Liver (tissue), 3 donors: ENCODE results near the gene FMO1.

Source experiments
- ATF3 ChIP-seq: IDR thresholded peaks from 2 replicates; pipeline ENCODE4 v1.6.1; 2016; ENCODE audit warnings: antibody characterized with exemption
- EGR1 ChIP-seq, 2 donors: IDR thresholded peaks; 2 replicates each; pipeline ENCODE4 v1.6.1; 2016 to 2018; ENCODE audit warnings: antibody characterized with exemption in 2 of 2, low read depth in 2 of 2
- HNF4A ChIP-seq, 2 donors: conservative IDR thresholded peaks; 2 replicates each; pipeline ENCODE4 v1.6.1; 2016; ENCODE audit warnings: antibody characterized with exemption in 2 of 2, mild to moderate bottlenecking in 2 of 2
- HNF4G ChIP-seq: IDR thresholded peaks from 2 replicates; pipeline ENCODE4 v1.6.1; 2016; ENCODE audit warnings: antibody characterized with exemption
- MAX ChIP-seq: IDR thresholded peaks from 2 replicates; pipeline ENCODE4 v1.6.1; 2016; ENCODE audit warnings: antibody characterized with exemption
- RAD21 ChIP-seq, 2 donors: IDR thresholded peaks; 2 replicates each; pipeline ENCODE4 v1.6.1; 2016; ENCODE audit warnings: antibody characterized with exemption in 2 of 2, mild to moderate bottlenecking in 2 of 2
- RXRA ChIP-seq, 2 donors: IDR thresholded peaks; 2 replicates each; pipeline ENCODE4 v1.6.1; 2017 to 2018; ENCODE audit warnings: antibody characterized with exemption in 2 of 2, mild to moderate bottlenecking in 1 of 2
- SP1 ChIP-seq: IDR thresholded peaks from 2 replicates; pipeline ENCODE4 v1.6.1; 2018; ENCODE audit warnings: antibody characterized with exemption, mild to moderate bottlenecking
- YY1 ChIP-seq: IDR thresholded peaks from 2 replicates; pipeline ENCODE4 v1.6.1; 2016; ENCODE audit warnings: antibody characterized with exemption, mild to moderate bottlenecking
- TF ChIP-seq, protein P1 (sequence below): fragments of 150-350 bp; IDR thresholded peaks from 2 replicates; pipeline ENCODE4 v1.5.1; 2017; ENCODE audit warnings: improper control_type of control experiment, low read depth, low read length; ENCODE audit not compliant: missing input control
- TF ChIP-seq, protein P2 (sequence below): IDR thresholded peaks from 2 replicates; pipeline ENCODE4 v1.6.1; 2016; ENCODE audit warnings: antibody characterized with exemption, mild to moderate bottlenecking
- donor health status: healthy.
- donor health status: healthy.

DNA sequence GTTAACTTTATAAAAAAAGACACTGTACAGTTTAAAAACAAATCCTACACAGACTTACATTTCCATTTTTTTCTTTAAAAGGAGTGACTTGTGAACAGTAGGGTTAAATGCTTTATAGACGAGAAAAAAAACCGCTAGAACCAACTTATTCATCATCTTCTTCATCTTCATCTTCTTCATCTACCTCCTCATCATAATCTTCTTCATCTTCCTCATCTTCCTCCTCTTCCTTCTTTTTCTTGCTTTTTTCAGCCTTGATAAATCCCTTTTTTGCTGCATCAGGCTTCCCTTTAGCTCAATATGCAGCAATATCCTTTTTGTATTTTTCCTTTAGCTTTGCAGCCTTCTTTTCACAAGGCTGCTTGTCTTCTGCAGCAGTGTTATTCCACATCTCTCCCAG lies 22.5 kb downstream of the FMO1 start:
- TF ChIP-seq RAD21 (IDR thresholded peaks at IDR 0.05) (no peak), EGR1 (IDR thresholded peaks at IDR 0.05; ENCODE audit: low read depth in 2 of 2) (no peak), MAX (no peak), SP1 (no peak), HNF4G (no peak), YY1 (no peak), RXRA (IDR thresholded peaks at IDR 0.05) (no peak), HNF4A (conservative IDR thresholded peaks at IDR 0.05) (no peak), ATF3 (no peak)
- TF ChIP-seq, protein P1, sequence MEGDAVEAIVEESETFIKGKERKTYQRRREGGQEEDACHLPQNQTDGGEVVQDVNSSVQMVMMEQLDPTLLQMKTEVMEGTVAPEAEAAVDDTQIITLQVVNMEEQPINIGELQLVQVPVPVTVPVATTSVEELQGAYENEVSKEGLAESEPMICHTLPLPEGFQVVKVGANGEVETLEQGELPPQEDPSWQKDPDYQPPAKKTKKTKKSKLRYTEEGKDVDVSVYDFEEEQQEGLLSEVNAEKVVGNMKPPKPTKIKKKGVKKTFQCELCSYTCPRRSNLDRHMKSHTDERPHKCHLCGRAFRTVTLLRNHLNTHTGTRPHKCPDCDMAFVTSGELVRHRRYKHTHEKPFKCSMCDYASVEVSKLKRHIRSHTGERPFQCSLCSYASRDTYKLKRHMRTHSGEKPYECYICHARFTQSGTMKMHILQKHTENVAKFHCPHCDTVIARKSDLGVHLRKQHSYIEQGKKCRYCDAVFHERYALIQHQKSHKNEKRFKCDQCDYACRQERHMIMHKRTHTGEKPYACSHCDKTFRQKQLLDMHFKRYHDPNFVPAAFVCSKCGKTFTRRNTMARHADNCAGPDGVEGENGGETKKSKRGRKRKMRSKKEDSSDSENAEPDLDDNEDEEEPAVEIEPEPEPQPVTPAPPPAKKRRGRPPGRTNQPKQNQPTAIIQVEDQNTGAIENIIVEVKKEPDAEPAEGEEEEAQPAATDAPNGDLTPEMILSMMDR = no peak
- TF ChIP-seq, protein P2, sequence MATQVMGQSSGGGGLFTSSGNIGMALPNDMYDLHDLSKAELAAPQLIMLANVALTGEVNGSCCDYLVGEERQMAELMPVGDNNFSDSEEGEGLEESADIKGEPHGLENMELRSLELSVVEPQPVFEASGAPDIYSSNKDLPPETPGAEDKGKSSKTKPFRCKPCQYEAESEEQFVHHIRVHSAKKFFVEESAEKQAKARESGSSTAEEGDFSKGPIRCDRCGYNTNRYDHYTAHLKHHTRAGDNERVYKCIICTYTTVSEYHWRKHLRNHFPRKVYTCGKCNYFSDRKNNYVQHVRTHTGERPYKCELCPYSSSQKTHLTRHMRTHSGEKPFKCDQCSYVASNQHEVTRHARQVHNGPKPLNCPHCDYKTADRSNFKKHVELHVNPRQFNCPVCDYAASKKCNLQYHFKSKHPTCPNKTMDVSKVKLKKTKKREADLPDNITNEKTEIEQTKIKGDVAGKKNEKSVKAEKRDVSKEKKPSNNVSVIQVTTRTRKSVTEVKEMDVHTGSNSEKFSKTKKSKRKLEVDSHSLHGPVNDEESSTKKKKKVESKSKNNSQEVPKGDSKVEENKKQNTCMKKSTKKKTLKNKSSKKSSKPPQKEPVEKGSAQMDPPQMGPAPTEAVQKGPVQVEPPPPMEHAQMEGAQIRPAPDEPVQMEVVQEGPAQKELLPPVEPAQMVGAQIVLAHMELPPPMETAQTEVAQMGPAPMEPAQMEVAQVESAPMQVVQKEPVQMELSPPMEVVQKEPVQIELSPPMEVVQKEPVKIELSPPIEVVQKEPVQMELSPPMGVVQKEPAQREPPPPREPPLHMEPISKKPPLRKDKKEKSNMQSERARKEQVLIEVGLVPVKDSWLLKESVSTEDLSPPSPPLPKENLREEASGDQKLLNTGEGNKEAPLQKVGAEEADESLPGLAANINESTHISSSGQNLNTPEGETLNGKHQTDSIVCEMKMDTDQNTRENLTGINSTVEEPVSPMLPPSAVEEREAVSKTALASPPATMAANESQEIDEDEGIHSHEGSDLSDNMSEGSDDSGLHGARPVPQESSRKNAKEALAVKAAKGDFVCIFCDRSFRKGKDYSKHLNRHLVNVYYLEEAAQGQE = no peak
